ENCODE data around the gene SLC44A1. TPM values are rescaled to one million over a fixed set of nuclear protein-coding genes. Genes with fewer than 3 reads are reported as not detected.

The SLC44A1 gene
- total and polyA plus RNA-seq, 12 donors = 6.8 to 73.1 (median 36.3) TPM

DNA sequence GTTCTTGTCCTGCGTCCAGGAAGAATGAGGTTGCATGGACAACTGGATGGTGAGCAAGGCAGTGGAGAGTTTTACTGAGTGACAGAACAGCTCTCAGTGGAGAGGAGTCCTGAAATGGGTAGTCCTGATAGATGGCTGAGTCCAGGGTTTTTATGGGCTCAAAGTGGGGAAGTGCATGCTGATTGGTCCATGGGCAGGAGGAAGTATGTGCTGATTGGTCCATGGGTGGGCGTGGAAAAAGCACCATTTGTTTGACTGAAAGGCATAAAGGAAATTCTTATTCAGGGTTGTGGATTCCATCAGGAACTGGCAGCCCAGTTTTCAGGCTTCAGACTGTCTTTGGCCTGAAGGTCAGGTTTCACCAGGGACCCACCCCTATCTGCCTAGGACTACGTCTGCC is 214.0 kb downstream of the SLC44A1 start:
- H3K4me3 ChIP-seq = no peak overlapping the region
- no peaks in the 10 kb centered on the region for H3K27me3 ChIP-seq
- peak overlapping the region in 3 of 5 donors; percentile 52 to 77 (median 73) for H3K27ac ChIP-seq
- H3K4me1 ChIP-seq (replicated peaks in 1 of 2) = peaks cover 8 to 37% of the 10 kb centered on the region in 2 donors
- no peak for TF ChIP-seq POLR2A (IDR thresholded peaks at IDR 0.05)
- TF ChIP-seq, protein P1, sequence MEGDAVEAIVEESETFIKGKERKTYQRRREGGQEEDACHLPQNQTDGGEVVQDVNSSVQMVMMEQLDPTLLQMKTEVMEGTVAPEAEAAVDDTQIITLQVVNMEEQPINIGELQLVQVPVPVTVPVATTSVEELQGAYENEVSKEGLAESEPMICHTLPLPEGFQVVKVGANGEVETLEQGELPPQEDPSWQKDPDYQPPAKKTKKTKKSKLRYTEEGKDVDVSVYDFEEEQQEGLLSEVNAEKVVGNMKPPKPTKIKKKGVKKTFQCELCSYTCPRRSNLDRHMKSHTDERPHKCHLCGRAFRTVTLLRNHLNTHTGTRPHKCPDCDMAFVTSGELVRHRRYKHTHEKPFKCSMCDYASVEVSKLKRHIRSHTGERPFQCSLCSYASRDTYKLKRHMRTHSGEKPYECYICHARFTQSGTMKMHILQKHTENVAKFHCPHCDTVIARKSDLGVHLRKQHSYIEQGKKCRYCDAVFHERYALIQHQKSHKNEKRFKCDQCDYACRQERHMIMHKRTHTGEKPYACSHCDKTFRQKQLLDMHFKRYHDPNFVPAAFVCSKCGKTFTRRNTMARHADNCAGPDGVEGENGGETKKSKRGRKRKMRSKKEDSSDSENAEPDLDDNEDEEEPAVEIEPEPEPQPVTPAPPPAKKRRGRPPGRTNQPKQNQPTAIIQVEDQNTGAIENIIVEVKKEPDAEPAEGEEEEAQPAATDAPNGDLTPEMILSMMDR (IDR thresholded peaks at IDR 0.05) = no peak
- WGBS, 4 donors = 82 to 90% (median 84%) methylated on average over 3 of the region's 3 CpGs
- H3K36me3 ChIP-seq (replicated peaks in 1 of 2) = no peaks in the 10 kb centered on the region
- H3K9me3 ChIP-seq (replicated peaks in 1 of 3) = no peaks in the 10 kb centered on the region
- DNase-seq = no peak
- intact Hi-C loops (cut with DNase I) = no loop called here

DNA sequence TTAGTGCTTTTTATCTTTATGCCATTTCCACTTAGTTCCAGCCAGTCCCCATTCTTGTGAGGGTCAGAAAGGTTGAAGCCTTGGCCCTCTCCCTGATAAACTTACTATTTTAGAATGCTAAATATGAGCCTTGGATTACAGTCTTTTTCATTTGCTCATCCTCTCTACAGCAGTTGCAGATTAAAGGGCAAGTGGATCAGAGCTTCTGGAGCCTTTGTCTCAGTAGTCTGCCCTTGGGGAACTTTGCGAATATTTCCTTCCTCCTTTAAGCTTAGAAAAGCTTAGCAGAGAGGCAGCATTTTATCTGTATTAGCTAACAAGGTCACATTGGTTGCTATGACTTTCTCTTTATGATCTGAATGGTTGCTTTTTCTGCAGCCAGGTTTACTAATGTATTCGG is 214.9 kb downstream of the SLC44A1 start:
- Histone ChIP-seq H3K9me3 (replicated peaks in 1 of 3) (no peaks in the 10 kb centered on the region), H3K27me3 (no peaks in the 10 kb centered on the region), H3K36me3 (replicated peaks in 1 of 2) (no peaks in the 10 kb centered on the region), H3K27ac (peak overlapping the region in 4 of 5 donors; percentile 19 to 77 (median 62)), H3K4me1 (replicated peaks in 1 of 2) (peaks cover 8 to 37% of the 10 kb centered on the region in 2 donors), H3K4me3 (no peak overlapping the region)
- WGBS, 4 donors = 32 to 46% (median 45%) methylated on average over 2 of the region's 2 CpGs
- intact Hi-C loops (cut with DNase I) = no loop called here
- DNase-seq = no peak
- no peak for TF ChIP-seq POLR2A (IDR thresholded peaks at IDR 0.05)
- TF ChIP-seq, protein P1 (IDR thresholded peaks at IDR 0.05) = no peak

DNA sequence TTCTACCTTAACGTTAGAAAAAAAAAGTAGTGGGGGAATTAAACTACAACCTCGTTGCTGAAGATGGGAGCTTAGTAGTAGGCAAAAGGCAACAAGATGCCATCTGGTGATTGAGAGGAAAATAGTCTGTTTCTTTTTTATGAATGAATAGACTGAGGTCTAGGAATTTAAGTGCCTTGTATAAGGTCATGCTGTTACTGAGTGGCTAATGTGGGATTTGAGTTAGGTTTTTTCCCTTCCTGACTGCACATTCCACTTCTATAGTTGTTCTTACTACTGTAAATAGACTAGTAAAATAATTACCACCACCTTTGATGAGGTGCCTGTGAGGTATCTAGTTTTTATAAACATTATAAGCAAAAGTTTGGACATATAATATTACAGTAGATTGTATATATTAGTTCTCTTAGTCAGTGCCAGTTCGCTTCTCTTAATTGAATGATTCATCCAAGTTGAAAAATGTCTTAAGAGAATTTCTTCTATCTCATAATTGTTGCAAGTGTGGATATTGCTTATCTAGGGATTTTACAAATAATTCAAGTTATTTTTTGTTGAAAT is 222.5 kb downstream of the SLC44A1 start:
- no peak for DNase-seq
- WGBS, 4 donors = 83 to 90% (median 85%) methylated on average over 3 of the region's 3 CpGs
- H3K9me3 ChIP-seq (replicated peaks in 1 of 3) = no peaks in the 10 kb centered on the region
- TF ChIP-seq, protein P1 (IDR thresholded peaks at IDR 0.05) = no peak
- no peak for TF ChIP-seq POLR2A (IDR thresholded peaks at IDR 0.05)
- H3K36me3 ChIP-seq (replicated peaks in 1 of 2) = no peaks in the 10 kb centered on the region
- no peak overlapping the region for H3K27ac ChIP-seq
- no peaks in the 10 kb centered on the region for H3K4me1 ChIP-seq (replicated peaks in 1 of 2)
- intact Hi-C loops (cut with DNase I) = no loop called here
- H3K27me3 ChIP-seq = no peaks in the 10 kb centered on the region
- no peak overlapping the region for H3K4me3 ChIP-seq

DNA sequence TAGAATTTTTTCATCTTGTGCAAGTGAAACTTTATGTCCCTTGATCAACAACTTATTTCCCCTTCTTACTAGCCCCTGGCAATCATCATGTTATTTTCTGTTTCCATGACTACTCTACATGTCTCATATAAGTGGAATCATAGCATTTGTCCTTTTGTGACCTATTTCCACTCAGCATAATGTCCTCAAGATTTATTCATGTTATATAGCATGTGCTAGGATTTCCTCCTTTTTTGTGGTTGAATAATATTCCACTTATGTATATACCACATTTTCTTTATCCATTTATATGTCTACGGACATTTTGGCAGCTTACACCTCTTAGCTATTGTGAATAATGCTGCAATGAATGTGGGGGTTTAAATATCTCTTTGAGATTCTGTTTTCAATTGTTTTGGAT is 224.4 kb downstream of the SLC44A1 start:
- Histone ChIP-seq H3K9me3 (replicated peaks in 1 of 3) (no peaks in the 10 kb centered on the region), H3K4me3 (no peak overlapping the region), H3K27ac (no peak overlapping the region), H3K4me1 (replicated peaks in 1 of 2) (no peaks in the 10 kb centered on the region), H3K36me3 (replicated peaks in 1 of 2) (no peaks in the 10 kb centered on the region), H3K27me3 (no peaks in the 10 kb centered on the region)
- TF ChIP-seq POLR2A (IDR thresholded peaks at IDR 0.05) = no peak
- TF ChIP-seq, protein P1 (IDR thresholded peaks at IDR 0.05) = no peak
- intact Hi-C loops (cut with DNase I) = no loop called here
- no peak for DNase-seq
- WGBS, 4 donors = 95 to 97% (median 96%) methylated on average over 1 of the region's 1 CpG

All from adrenal gland (tissue), 12 donors.